Endothelial cell (in vitro differentiated cells): ENCODE data around the gene EMX1. TPM values are rescaled to one million over a fixed set of nuclear protein-coding genes. Genes with fewer than 3 reads are reported as not detected.
A peak's percentile ranks its signal among the peaks of the same experiment; 100 is the strongest.

Source experiments
- DNase-seq: peaks from one replicate; pipeline ENCODE4 v3.0.0; 2021; ENCODE audit warnings: low spot score
- H3K27ac Mint-ChIP-seq: one replicate; pipeline ENCODE4 v1.8.0; 2021; ENCODE audit warnings: mixed read lengths, inconsistent platforms; ENCODE audit not compliant: unreplicated experiment
- H3K27me3 Mint-ChIP-seq: one replicate; pipeline ENCODE4 v1.8.0; 2021; ENCODE audit warnings: mild to moderate bottlenecking, moderate library complexity, mixed read lengths, inconsistent platforms; ENCODE audit not compliant: unreplicated experiment
- H3K36me3 Mint-ChIP-seq: one replicate; pipeline ENCODE4 v1.8.0; 2021; ENCODE audit warnings: mild to moderate bottlenecking, low read depth, mixed read lengths, inconsistent platforms; ENCODE audit not compliant: unreplicated experiment
- H3K4me1 Mint-ChIP-seq: one replicate; pipeline ENCODE4 v1.8.0; 2021; ENCODE audit warnings: mild to moderate bottlenecking, mixed read lengths, inconsistent platforms; ENCODE audit not compliant: unreplicated experiment
- H3K4me3 Mint-ChIP-seq: one replicate; pipeline ENCODE4 v1.8.0; 2021; ENCODE audit warnings: mild to moderate bottlenecking, mixed read lengths, inconsistent platforms; ENCODE audit not compliant: unreplicated experiment
- H3K9me3 Mint-ChIP-seq: one replicate; pipeline ENCODE4 v1.8.0; 2021; ENCODE audit warnings: mixed read lengths, inconsistent platforms; ENCODE audit not compliant: unreplicated experiment
- total RNA-seq: library from RNA; stranded (reverse); fragmentation: NEBNext Ultra II Directional; extraction: Animal tissue kit (Norgen Biotek cat#: 25700); gene quantifications from one replicate; pipeline ENCODE4 v1.2.1, GENCODE V29; 2021; ENCODE audit not compliant: unreplicated experiment
- TF ChIP-seq, protein P1 (sequence below): fragments of 200-600 bp; sonication (generic); IDR thresholded peaks from one replicate; pipeline ENCODE4 v1.5.0; 2021; ENCODE audit warnings: antibody characterized with exemption; ENCODE audit not compliant: unreplicated experiment

EMX1 gene
- total RNA-seq, 1 donor from 2014 or later = 3.7 TPM

DNA sequence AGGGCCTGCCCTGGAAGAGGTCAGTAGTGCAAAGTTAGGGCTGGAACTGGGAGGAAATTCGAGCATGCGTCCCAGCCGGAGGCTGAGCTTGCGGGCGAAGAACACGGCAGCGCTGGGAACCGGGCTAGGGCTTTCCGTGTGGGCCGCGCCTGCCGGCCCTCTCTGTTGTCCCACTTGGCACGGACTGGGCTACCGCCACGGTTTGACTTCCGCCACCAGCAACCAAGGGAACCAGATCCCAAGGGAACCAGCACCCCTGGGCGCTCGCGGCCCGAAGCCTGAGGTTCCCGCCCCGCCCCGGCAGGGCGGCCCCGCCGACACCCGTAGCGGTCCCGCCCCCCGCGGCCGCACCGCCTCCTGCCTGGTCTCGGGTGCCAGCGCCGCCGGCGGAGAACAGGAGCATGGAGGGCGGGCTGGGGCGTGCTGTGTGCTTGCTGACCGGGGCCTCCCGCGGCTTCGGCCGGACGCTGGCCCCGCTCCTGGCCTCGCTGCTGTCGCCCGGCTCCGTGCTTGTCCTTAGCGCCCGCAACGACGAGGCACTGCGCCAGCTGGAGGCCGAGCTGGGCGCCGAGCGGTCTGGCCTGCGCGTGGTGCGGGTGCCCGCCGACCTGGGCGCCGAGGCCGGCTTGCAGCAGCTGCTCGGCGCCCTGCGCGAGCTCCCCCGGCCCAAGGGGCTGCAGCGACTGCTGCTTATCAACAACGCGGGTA, 30.1 kb upstream of the EMX1 start, which contains the start of gene SPR:
SPR (plus strand) TSS at position 377 of the 708 bp plus-strand sequence; CDS start at position 402, 25 bp downstream.
- Mint-ChIP-seq H3K27me3 (peaks cover 17% of the 10 kb centered on the region), H3K4me1 (peaks cover 14% of the 10 kb centered on the region), H3K9me3 (no peaks in the 10 kb centered on the region), H3K4me3 (peak within 1 kb of the TSS; percentile 86), H3K36me3 (peaks cover 10% of the 10 kb centered on the region), H3K27ac (peak within 1 kb of the TSS; percentile 30)
- TF ChIP-seq, protein P1, sequence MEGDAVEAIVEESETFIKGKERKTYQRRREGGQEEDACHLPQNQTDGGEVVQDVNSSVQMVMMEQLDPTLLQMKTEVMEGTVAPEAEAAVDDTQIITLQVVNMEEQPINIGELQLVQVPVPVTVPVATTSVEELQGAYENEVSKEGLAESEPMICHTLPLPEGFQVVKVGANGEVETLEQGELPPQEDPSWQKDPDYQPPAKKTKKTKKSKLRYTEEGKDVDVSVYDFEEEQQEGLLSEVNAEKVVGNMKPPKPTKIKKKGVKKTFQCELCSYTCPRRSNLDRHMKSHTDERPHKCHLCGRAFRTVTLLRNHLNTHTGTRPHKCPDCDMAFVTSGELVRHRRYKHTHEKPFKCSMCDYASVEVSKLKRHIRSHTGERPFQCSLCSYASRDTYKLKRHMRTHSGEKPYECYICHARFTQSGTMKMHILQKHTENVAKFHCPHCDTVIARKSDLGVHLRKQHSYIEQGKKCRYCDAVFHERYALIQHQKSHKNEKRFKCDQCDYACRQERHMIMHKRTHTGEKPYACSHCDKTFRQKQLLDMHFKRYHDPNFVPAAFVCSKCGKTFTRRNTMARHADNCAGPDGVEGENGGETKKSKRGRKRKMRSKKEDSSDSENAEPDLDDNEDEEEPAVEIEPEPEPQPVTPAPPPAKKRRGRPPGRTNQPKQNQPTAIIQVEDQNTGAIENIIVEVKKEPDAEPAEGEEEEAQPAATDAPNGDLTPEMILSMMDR = no peak
- DNase-seq = peak; percentile 68

DNA sequence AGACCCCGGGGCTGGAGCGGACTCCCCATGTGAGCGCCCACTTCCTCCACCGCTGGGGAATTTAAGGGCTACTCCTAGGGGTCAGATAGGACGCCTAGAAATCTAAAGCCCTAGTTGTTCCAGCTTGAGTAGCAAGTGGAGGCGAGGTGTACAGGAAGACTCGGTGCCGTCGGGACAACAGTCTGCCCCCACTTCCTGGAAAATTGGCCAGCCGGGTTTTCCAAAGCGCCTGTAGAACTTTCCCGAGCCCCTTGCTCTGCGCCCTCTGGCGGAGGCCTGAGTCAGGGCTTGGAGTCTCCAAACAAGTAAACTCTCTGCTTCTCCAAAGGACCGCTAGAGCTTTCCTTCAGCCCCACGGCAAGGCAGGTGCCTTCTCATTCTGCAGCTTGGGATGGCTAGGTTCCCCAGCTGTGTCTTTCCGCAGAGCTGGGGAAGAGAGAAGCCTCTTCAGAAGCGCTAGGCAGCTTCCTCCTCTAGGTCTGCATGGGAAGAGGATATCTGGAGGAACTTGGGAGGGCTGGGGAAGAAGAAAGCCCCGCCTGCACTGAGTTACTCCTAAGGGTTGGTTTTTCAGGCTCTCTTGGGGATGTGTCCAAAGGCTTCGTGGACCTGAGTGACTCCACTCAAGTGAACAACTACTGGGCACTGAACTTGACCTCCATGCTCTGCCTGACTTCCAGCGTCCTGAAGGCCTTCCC, 29.4 kb upstream of the EMX1 start:
- Mint-ChIP-seq H3K27ac (no peak overlapping the region), H3K36me3 (peaks cover 10% of the 10 kb centered on the region), H3K27me3 (peaks cover 17% of the 10 kb centered on the region), H3K4me1 (peaks cover 14% of the 10 kb centered on the region), H3K4me3 (peak overlapping the region; percentile 56), H3K9me3 (no peaks in the 10 kb centered on the region)
- TF ChIP-seq, protein P1 = peak; percentile 81
- peak; percentile 93 for DNase-seq

DNA sequence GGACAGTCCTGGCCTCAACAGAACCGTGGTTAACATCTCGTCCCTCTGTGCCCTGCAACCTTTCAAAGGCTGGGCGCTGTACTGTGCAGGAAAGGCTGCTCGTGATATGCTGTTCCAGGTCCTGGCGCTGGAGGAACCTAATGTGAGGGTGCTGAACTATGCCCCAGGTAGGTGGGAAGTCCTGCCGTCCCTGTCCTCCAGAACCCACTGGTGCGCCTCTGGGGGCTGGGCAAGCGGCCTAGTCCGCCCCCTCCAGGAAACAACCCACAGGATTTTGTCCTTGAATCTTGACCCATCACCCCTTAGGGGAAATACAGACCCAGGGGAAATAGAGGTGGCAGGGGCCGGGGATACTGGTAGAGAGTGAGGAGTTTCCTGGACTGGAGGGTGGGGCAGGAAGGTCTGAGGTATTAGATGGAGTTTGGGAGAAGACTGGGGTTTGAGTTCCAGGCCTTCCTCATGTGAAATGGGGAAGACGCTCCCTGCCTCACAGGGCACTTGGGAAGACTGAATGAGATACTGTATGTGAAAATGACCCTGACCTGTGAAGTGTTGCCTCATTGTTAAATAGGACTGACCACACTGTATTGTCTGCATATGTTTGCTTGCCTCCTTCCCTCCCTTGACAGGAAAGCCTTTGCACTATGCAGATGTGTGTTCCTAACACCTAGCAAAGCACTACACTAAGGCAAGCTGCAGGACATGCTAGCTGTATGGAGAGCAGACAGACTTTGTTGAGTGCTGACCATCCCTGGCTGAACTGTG, 28.7 kb upstream of the EMX1 start:
- Mint-ChIP-seq H3K27ac (no peak overlapping the region), H3K27me3 (peaks cover 17% of the 10 kb centered on the region), H3K4me3 (peak overlapping the region; percentile 31), H3K9me3 (no peaks in the 10 kb centered on the region), H3K36me3 (peaks cover 10% of the 10 kb centered on the region), H3K4me1 (peaks cover 14% of the 10 kb centered on the region)
- no peak for DNase-seq
- TF ChIP-seq, protein P1 = no peak

DNA sequence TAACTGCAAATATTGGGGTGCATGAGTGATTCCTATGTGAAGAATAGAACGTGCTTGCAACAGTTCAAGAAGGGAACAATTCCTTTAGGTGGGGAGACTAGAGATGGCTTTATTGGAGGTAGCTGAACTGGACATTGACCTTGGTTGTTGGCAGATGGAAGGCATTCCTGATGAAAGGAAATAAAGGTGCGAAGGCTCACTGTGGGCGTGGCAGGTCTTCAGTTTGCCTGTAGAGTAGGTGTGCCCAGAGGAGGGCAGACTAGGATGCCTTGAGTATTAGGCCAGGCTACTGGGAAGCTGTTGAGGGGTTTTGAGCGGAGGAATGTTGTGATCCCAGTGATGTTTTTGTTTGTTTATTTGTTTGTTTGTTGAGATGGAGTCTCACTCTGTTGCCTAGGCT, 27.3 kb upstream of the EMX1 start:
- DNase-seq = no peak
- Mint-ChIP-seq H3K4me1 (peaks cover 17% of the 10 kb centered on the region), H3K27ac (no peak overlapping the region), H3K36me3 (peaks cover 10% of the 10 kb centered on the region), H3K4me3 (no peak overlapping the region), H3K27me3 (peaks cover 20% of the 10 kb centered on the region), H3K9me3 (no peaks in the 10 kb centered on the region)
- TF ChIP-seq, protein P1 = no peak
